ENCODE data around the gene SLC7A8.

The SLC7A8 gene

GRCh38 chr14:23124337-23124954 lies 59.0 kb downstream of the SLC7A8 start:
- TF ChIP-seq ZNF274 (IDR thresholded peaks at IDR 0.05; ENCODE audit: low read depth, low read length) (no peak), YY1 (IDR thresholded peaks at IDR 0.05; ENCODE audit: insufficient read depth, insufficient read length) (no peak), SUZ12 (IDR thresholded peaks at IDR 0.05; ENCODE audit: extremely low read depth, insufficient read depth, insufficient read length) (no peak)
- DNase-seq (ENCODE audit: low read depth, low spot score) = no peak
- H3K36me3 ChIP-seq (ENCODE audit: insufficient read depth, insufficient read length, low read length) = peaks cover 7% of the 10 kb centered on the region

GRCh38 chr14:23123419-23123818 lies 60.0 kb downstream of the SLC7A8 start:
- DNase-seq (ENCODE audit: low read depth, low spot score) = no peak
- peaks cover 4% of the 10 kb centered on the region for H3K36me3 ChIP-seq (ENCODE audit: insufficient read depth, insufficient read length, low read length)

More at GRCh38 chr14:23124337-23124954, 59.0 kb downstream of the SLC7A8 start:
- H3K4me1 ChIP-seq (ENCODE audit: insufficient read depth, insufficient read length) = peaks cover 13% of the 10 kb centered on the region
- H3K9me3 ChIP-seq (ENCODE audit: insufficient read depth, low read length) = no peaks in the 10 kb centered on the region
- H3K9ac ChIP-seq (ENCODE audit: insufficient read length, low read depth) = no peak overlapping the region
- no peaks in the 10 kb centered on the region for H3K27me3 ChIP-seq (ENCODE audit: insufficient read depth, insufficient read length)
- no peak overlapping the region for H3K4me3 ChIP-seq (ENCODE audit: insufficient read length, low read depth)

DNA sequence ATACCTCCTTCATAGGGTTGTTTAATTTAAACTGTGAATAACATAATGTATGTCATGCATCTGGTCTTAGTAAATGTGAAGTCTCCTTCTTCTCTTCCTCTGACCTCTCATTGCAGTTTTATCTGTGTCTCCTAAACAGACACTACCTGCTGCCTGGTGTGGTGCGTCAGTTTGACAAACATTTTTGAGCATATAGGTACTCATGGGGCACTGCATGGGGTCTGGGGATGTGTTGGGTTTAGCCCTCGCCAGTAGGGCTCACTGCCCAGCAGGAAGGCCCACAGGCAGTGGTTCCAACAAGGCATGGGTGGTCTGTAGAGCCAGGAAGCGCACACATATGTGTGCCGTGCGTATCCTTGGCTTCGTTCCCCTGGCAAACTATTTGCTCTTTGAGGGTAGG lies 61.4 kb downstream of the SLC7A8 start:
- no peaks in the 10 kb centered on the region for H3K9me3 ChIP-seq (ENCODE audit: insufficient read depth, low read length)
- no peaks in the 10 kb centered on the region for H3K36me3 ChIP-seq (ENCODE audit: insufficient read depth, insufficient read length, low read length)
- no peak for DNase-seq (ENCODE audit: low read depth, low spot score)
- no peaks in the 10 kb centered on the region for H3K27me3 ChIP-seq (ENCODE audit: insufficient read depth, insufficient read length)
- H3K9ac ChIP-seq (ENCODE audit: insufficient read length, low read depth) = no peak overlapping the region
- H3K4me1 ChIP-seq (ENCODE audit: insufficient read depth, insufficient read length) = peaks cover 19% of the 10 kb centered on the region
- no peak overlapping the region for H3K4me3 ChIP-seq (ENCODE audit: insufficient read length, low read depth)
- no peak for TF ChIP-seq SUZ12 (IDR thresholded peaks at IDR 0.05; ENCODE audit: extremely low read depth, insufficient read depth, insufficient read length)
- no peak for TF ChIP-seq ZNF274 (IDR thresholded peaks at IDR 0.05; ENCODE audit: low read depth, low read length)
- no peak for TF ChIP-seq YY1 (IDR thresholded peaks at IDR 0.05; ENCODE audit: insufficient read depth, insufficient read length)

More at GRCh38 chr14:23123419-23123818, 60.0 kb downstream of the SLC7A8 start:
- H3K4me3 ChIP-seq (ENCODE audit: insufficient read length, low read depth) = no peak overlapping the region
- H3K27me3 ChIP-seq (ENCODE audit: insufficient read depth, insufficient read length) = no peaks in the 10 kb centered on the region
- peaks cover 16% of the 10 kb centered on the region for H3K4me1 ChIP-seq (ENCODE audit: insufficient read depth, insufficient read length)
- no peaks in the 10 kb centered on the region for H3K9me3 ChIP-seq (ENCODE audit: insufficient read depth, low read length)
- no peak overlapping the region for H3K9ac ChIP-seq (ENCODE audit: insufficient read length, low read depth)
- TF ChIP-seq YY1 (IDR thresholded peaks at IDR 0.05; ENCODE audit: insufficient read depth, insufficient read length) = no peak
- no peak for TF ChIP-seq ZNF274 (IDR thresholded peaks at IDR 0.05; ENCODE audit: low read depth, low read length)
- TF ChIP-seq SUZ12 (IDR thresholded peaks at IDR 0.05; ENCODE audit: extremely low read depth, insufficient read depth, insufficient read length) = no peak

DNA sequence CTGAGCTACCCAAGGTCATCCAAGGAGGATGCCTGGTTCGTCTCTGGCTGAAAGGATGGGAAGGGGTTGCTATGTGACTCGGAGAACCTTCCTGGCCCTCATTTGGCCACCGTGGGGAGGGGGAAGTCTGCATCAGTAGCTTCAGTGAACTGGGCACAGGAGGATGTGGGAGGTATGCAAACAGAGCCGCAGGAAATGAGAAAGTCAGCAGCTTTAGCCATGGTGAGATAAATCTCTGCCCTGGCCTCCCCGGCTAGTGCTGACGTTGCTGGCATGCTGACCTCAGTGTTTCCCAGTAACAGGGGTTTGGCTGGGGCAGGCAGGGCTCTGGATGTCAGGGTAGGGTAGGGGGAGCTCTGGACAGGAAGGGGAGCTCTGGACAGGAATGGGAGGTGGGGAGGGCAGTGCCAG lies 62.1 kb downstream of the SLC7A8 start:
- H3K36me3 ChIP-seq (ENCODE audit: insufficient read depth, insufficient read length, low read length) = no peaks in the 10 kb centered on the region
- DNase-seq (ENCODE audit: low read depth, low spot score) = no peak
- H3K9me3 ChIP-seq (ENCODE audit: insufficient read depth, low read length) = no peaks in the 10 kb centered on the region
- H3K27me3 ChIP-seq (ENCODE audit: insufficient read depth, insufficient read length) = no peaks in the 10 kb centered on the region
- H3K4me3 ChIP-seq (ENCODE audit: insufficient read length, low read depth) = no peak overlapping the region
- TF ChIP-seq ZNF274 (IDR thresholded peaks at IDR 0.05; ENCODE audit: low read depth, low read length) (no peak), YY1 (IDR thresholded peaks at IDR 0.05; ENCODE audit: insufficient read depth, insufficient read length) (no peak), SUZ12 (IDR thresholded peaks at IDR 0.05; ENCODE audit: extremely low read depth, insufficient read depth, insufficient read length) (no peak)
- H3K4me1 ChIP-seq (ENCODE audit: insufficient read depth, insufficient read length) = peaks cover 20% of the 10 kb centered on the region
- no peak overlapping the region for H3K9ac ChIP-seq (ENCODE audit: insufficient read length, low read depth)

- H3K27me3 ChIP-seq (ENCODE audit: insufficient read depth, insufficient read length) = no peaks in the 10 kb centered on the region
- no peaks in the 10 kb centered on the region for H3K9me3 ChIP-seq (ENCODE audit: insufficient read depth, low read length)
- no peak overlapping the region for H3K9ac ChIP-seq (ENCODE audit: insufficient read length, low read depth)
- no peak overlapping the region for H3K4me3 ChIP-seq (ENCODE audit: insufficient read length, low read depth)
- no peaks in the 10 kb centered on the region for H3K36me3 ChIP-seq (ENCODE audit: insufficient read depth, insufficient read length, low read length)
- peaks cover 20% of the 10 kb centered on the region for H3K4me1 ChIP-seq (ENCODE audit: insufficient read depth, insufficient read length)
- DNase-seq (ENCODE audit: low read depth, low spot score) = peak; percentile 73
- TF ChIP-seq YY1 (IDR thresholded peaks at IDR 0.05; ENCODE audit: insufficient read depth, insufficient read length) (no peak), SUZ12 (IDR thresholded peaks at IDR 0.05; ENCODE audit: extremely low read depth, insufficient read depth, insufficient read length) (no peak), ZNF274 (IDR thresholded peaks at IDR 0.05; ENCODE audit: low read depth, low read length) (no peak)
Measured at GRCh38 chr14:23120541-23121251, 62.8 kb downstream of the SLC7A8 start.

GRCh38 chr14:23119363-23120327 lies 63.8 kb downstream of the SLC7A8 start:
- no peaks in the 10 kb centered on the region for H3K9me3 ChIP-seq (ENCODE audit: insufficient read depth, low read length)
- no peak for TF ChIP-seq YY1 (IDR thresholded peaks at IDR 0.05; ENCODE audit: insufficient read depth, insufficient read length)
- H3K4me3 ChIP-seq (ENCODE audit: insufficient read length, low read depth) = no peak overlapping the region
- H3K36me3 ChIP-seq (ENCODE audit: insufficient read depth, insufficient read length, low read length) = no peaks in the 10 kb centered on the region
- H3K9ac ChIP-seq (ENCODE audit: insufficient read length, low read depth) = no peak overlapping the region
- no peak for DNase-seq (ENCODE audit: low read depth, low spot score)
- no peaks in the 10 kb centered on the region for H3K27me3 ChIP-seq (ENCODE audit: insufficient read depth, insufficient read length)
- H3K4me1 ChIP-seq (ENCODE audit: insufficient read depth, insufficient read length) = peaks cover 20% of the 10 kb centered on the region

Measured in NT2/D1 (cell line).